Panc1 (cell line): ENCODE data around the gene TRIM36.

ENCODE experiments used
- SIN3A ChIP-seq: IDR thresholded peaks from 2 replicates; pipeline ENCODE4 v1.6.1; 2012; ENCODE audit warnings: low read depth, mild to moderate bottlenecking, low read length, moderate library complexity, borderline replicate concordance; ENCODE audit not compliant: insufficient read depth
- TF ChIP-seq, protein P1 (sequence below): fragments of 450-650 bp; IDR thresholded peaks from 2 replicates; pipeline ENCODE4 v1.5.1; 2017; ENCODE audit warnings: mild to moderate bottlenecking

DNA sequence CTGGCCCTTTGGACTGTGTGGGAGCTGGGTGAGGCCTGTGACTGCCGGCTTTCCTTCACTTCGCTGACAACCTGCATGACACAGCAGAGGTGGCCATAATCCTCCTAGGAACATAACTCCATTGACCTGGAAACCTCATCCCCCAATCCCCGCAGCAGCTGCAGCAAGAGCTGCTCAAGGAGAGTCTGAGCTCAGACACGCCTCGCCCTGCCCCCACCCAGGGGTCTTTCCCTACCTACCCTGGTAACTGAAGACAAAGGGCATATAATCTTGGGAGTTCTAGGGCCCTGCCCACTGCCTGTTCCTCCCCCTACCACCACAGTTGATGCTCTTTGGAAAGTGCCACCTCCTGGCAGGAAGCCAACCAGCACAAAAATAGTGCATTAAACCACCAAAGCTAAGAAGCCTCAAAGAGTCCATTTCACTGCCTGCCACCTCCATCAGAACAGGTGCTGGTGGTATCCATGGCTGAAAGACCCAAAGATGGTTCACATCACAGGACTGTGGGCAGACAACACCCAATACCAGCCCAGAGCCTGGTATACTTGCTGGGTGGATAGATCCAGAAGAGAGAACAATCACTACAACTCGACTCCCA, 18.4 kb downstream of the TRIM36 start:
- TF ChIP-seq, protein P1, sequence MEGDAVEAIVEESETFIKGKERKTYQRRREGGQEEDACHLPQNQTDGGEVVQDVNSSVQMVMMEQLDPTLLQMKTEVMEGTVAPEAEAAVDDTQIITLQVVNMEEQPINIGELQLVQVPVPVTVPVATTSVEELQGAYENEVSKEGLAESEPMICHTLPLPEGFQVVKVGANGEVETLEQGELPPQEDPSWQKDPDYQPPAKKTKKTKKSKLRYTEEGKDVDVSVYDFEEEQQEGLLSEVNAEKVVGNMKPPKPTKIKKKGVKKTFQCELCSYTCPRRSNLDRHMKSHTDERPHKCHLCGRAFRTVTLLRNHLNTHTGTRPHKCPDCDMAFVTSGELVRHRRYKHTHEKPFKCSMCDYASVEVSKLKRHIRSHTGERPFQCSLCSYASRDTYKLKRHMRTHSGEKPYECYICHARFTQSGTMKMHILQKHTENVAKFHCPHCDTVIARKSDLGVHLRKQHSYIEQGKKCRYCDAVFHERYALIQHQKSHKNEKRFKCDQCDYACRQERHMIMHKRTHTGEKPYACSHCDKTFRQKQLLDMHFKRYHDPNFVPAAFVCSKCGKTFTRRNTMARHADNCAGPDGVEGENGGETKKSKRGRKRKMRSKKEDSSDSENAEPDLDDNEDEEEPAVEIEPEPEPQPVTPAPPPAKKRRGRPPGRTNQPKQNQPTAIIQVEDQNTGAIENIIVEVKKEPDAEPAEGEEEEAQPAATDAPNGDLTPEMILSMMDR, result no peak
- no peak for TF ChIP-seq SIN3A
